ENCODE measurements around the gene TOR2A.

- TF ChIP-seq CTCF (IDR thresholded peaks at IDR 0.05) (no peak), POLR2A (IDR thresholded peaks at IDR 0.05) (no peak), EP300 (IDR thresholded peaks at IDR 0.05) (no peak), POLR2AphosphoS5 (IDR thresholded peaks at IDR 0.05) (no peak)
Observed at GRCh38 chr9:127726871-127727270, 8.2 kb downstream of the TOR2A start.

Measured in upper lobe of left lung (tissue), 4 donors.